Stimulated activated CD4-positive, alpha-beta T cell treated with anti-CD3 and anti-CD28 coated beads, Interleukin-12 subunit alpha, Interleukin-12 subunit beta, amount 100 ng/mL, for 4 hours (primary cell): Measurements from ENCODE around the gene TMEM98.
"Not testable (repeated sequence)": the region's sequence is repeated elsewhere in the genome, so short reads cannot be mapped to it uniquely, and the experiment has no call there.

Experiments used
- DNase-seq: peaks from one replicate; pipeline ENCODE4 v3.0.0-alpha.2; 2020

The TMEM98 gene

DNA sequence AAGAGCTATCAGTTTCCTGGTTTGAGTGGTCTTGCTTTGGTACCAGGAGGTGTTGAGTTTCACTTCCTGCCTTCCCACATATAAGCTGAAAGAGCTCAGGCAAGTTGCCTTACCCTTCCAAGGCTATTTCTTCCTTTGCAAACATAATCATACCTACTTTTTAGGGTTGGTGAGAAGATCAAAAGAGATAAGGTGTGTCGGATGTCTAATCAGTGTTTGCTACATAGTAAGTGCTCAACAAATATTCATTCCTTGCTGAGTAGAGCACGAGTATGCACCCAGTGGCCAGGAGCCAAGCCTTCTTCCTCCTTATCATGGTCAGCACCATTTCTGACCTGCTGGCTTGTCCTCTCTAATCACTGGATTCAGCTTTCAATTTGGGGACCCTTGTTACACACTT lies 12.7 kb upstream of the TMEM98 start:
- no peak for DNase-seq

DNA sequence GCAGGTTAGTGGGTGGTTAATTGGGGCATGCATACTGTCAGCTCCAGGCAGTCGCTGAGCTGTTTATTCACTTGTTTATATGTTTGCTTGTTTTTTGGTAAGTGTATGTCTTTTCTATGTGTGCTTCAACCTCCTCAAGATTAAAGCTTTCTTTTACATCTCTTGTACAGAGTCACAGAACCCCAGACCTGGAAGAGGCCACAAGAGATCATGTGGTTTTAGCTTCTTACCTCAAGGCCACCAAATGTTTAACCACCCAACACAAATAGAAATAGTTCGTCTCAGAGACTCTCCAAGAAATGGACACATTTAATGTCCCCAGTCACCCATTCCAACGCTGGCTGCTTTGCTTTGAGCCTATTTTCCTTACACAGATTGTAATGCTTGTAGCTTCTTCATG lies 11.8 kb upstream of the TMEM98 start:
- no peak for DNase-seq

- DNase-seq = no peak
Observed at GRCh38 chr17:32917081-32917480, 10.9 kb upstream of the TMEM98 start.

- no peak for DNase-seq
Observed at GRCh38 chr17:32917842-32918241, 10.1 kb upstream of the TMEM98 start.

- DNase-seq = not testable (repeated sequence)
Observed at GRCh38 chr17:32919876-32920275, 8.1 kb upstream of the TMEM98 start.

- no peak for DNase-seq
Observed at GRCh38 chr17:32920293-32920692, 7.7 kb upstream of the TMEM98 start.

DNA sequence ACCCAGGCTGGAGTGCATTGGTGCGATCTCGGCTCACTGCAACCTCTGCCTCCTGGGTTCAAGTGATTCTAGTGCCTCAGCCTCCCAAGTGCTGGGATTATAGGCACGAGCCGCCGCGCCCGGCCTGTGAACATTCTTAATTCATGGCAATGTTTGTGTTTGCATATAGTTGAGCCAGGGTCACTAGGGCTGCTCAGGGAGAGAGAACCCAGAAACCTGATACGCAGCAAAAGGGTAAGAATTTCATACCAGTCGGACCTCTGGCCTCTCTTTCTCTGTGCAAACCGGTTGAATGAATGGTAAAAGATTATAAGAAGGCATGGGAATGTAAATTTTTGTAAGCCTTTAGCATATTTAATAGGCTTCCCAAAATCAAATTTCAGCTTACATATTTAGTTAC lies 6.9 kb upstream of the TMEM98 start:
- no peak for DNase-seq

DNA sequence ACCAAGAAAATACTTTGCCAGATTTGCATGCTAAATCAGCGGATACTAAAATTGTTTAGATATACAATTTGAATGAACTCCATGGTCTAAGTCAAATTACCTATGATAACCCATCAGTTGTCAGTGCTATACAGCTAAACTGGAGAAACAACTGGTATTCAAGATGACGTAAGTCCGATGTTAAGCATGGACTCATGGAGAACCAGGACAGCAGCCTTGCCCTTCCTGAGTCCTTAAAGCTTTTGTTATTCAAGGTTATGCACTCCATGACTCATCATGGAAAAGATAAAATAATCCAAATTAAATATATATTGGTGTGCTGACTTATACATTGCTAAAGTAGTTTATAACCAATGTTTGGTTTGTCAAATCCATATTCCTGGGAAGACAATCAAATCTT lies 4.0 kb upstream of the TMEM98 start:
- not testable (repeated sequence) for DNase-seq

- DNase-seq = no peak
Observed at GRCh38 chr17:32926183-32926582, 1.8 kb upstream of the TMEM98 start.

DNA sequence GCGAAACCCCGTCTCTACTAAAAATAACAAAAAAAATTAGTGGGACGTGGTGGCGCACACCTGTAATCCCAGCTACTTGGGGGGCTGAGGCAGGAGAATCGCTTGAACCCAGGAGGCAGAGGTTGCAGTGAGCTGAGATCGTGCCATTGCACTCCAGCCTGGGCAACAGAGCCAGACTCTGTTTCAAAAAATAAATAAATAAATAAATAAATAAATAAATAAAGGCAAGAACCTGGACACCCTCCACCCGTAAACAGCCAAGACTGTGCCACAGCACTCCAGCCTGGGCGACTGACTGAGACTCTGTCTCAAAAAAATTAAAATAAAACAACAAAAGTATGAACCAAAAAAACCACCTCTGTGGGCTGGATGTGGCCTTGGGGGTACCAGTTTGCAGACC lies 1.2 kb upstream of the TMEM98 start:
- not testable (repeated sequence) for DNase-seq

GRCh38 chr17:32927201-32927723 lies 691 bp upstream of the TMEM98 start:
- no peak for DNase-seq

GRCh38 chr17:32928586-32929535 lies 908 bp downstream of the TMEM98 start:
- DNase-seq = no peak

DNA sequence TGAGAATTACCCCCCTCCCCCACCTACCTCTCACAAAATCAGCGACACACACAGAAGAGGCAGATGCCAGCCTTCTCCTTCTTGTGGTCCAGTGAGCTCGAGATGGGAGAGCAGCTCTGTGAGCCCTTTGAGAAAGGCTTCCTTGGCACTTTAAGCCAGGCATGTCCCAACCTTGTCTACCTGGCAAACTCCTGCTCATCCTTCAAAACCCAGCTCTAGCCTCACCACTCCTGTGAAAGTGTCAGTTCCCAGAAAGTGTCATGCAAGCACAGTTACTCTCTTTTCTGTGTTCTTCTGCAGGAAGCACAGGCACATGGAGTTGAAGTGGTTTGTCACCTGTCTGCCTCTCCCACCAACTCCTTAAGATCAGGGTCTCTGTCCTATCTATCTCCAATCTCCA lies 1.6 kb downstream of the TMEM98 start:
- DNase-seq = no peak

DNA sequence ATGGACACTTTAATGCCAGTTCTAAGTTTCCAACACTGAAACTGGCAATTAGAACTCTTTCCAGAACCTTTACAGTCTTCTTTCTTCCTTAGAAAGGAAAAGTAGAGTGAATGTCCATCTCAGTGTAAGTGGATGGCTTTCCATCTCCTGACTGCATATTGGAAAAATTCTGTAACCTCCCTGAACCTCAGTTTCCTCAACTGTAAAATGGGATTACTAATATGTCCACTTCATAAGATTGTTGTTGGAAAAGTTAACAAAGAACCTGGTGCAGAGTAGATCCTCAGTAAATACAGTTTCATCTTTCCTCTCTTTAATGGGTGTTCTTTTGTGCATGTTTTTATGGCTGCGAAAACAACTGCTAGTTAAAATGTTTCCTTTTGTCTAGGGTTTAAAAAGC lies 2.6 kb downstream of the TMEM98 start:
- no peak for DNase-seq

GRCh38 chr17:32931686-32932085 lies 3.7 kb downstream of the TMEM98 start:
- no peak for DNase-seq

GRCh38 chr17:32933881-32934280 lies 5.9 kb downstream of the TMEM98 start:
- no peak for DNase-seq

DNA sequence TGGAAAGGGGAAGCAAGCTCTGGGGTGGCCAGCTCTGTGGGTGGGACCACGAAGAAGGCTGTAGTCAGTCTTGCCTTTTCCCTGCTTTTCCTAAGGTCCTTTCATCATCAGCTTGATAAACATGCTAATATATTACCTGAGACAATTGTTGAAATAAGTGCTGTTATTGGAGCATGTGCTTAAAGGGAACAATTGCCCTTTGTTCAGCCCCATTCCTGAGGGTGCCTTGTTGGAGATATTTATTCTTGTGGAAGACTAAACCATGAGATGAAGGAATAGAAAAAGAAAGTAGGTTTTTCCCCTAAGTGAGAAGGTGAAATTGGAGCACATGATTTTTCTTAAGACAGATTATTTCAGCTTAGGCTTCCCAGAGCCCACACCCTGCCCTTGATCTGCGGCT lies 7.8 kb downstream of the TMEM98 start:
- no peak for DNase-seq

GRCh38 chr17:32936186-32936893 lies 8.4 kb downstream of the TMEM98 start:
- no peak for DNase-seq

- peak; percentile 61 for DNase-seq
Observed at GRCh38 chr17:32936894-32937500, 9.0 kb downstream of the TMEM98 start.

DNA sequence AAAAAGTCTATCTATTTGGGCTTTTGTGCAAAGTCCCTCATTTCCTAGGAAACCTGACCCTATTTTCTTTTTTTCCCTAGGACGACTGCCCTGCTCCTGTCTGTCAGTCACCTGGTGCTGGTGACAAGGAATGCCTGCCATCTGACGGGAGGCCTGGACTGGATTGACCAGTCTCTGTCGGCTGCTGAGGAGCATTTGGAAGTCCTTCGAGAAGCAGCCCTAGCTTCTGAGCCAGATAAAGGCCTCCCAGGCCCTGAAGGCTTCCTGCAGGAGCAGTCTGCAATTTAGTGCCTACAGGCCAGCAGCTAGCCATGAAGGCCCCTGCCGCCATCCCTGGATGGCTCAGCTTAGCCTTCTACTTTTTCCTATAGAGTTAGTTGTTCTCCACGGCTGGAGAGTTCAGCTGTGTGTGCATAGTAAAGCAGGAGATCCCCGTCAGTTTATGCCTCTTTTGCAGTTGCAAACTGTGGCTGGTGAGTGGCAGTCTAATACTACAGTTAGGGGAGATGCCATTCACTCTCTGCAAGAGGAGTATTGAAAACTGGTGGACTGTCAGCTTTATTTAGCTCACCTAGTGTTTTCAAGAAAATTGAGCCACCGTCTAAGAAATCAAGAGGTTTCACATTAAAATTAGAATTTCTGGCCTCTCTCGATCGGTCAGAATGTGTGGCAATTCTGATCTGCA lies 12.9 kb downstream of the TMEM98 start:
- no peak for DNase-seq

DNA sequence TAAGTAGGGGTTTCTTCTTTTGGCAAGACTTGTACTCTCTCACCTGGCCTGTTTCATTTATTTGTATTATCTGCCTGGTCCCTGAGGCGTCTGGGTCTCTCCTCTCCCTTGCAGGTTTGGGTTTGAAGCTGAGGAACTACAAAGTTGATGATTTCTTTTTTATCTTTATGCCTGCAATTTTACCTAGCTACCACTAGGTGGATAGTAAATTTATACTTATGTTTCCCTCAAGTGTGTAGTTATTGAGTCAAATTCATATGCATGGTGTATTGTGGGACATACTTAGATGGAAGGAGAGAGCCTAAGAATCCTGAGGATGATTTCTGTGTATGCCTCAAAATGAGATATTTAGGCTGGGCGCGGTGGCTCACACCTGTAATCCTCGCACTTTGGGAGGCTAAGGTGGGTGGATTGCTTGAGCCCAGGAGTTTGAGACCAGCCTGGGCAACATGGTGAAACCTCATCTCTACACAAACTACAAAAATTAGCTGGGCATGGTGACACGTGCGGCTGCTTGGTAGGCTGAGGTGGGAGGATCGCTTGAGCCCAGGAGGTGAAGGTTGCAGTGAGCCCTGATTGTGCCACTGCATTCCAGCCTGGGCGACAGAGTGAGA lies 13.6 kb downstream of the TMEM98 start:
- no peak for DNase-seq

DNA sequence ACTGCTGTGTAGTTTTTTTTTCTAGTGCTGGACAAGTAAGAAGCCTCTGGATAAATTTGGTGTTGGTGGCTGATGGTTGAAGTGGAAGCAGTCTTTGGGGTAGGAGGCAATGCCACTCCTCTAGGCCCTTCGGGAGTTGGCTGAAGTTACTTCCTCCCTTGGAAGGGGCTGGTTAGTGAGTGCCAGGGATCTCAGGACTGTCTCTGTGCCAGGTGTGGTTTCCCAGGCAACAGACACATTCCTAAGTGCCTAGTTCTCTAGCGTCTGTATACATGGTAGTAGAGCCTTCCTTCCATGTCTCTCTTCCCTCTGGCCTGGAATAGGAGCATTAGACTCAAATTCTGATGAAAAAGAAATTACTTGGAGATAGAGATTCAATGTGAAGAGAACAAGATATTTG lies 15.3 kb downstream of the TMEM98 start:
- DNase-seq = no peak
